Choroid plexus epithelial cell (primary cell): ENCODE measurements around the gene ATAD2B.

Source experiments
- DNase-seq: peaks from one replicate; pipeline ENCODE4 v3.0.0-alpha.2; 2010; ENCODE audit warnings: low read depth
- H3K4me3 ChIP-seq: 2 replicates; pipeline ENCODE4 v1.5.1; 2011; ENCODE audit warnings: low read depth, mild to moderate bottlenecking, control low read depth, low read length, moderate library complexity
- CTCF ChIP-seq: conservative IDR thresholded peaks from 2 replicates; pipeline ENCODE4 v1.5.1; 2011; ENCODE audit warnings: low read depth, mild to moderate bottlenecking, control low read depth, inconsistent platforms, low read length, moderate library complexity

Gene ATAD2B

DNA sequence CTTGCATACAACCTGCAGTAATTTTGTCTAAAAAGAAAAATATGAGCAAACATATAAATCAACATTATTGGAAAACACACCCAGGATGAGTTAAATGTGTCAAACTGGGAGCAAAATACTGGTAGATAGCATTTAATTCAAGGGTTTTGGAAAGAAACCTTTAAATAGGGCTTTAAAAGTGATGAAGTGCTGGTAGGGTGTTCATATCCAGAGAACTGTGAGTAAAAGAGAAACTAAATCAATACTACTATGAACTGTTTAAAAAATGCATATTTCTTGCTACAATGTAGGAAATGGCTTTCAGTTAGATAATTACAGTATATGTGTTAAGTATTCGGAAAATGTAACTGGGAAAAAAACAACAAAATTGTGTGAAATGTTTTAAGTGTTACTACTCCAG is 117.8 kb downstream of the ATAD2B start:
- TF ChIP-seq CTCF, result no peak
- H3K4me3 ChIP-seq, result no peak overlapping the region
- DNase-seq, result no peak

- no peak overlapping the region for H3K4me3 ChIP-seq
- DNase-seq, result no peak
- no peak for TF ChIP-seq CTCF
These were observed 120.2 kb downstream of the ATAD2B start for GRCh38 chr2:23806665-23807249.

DNA sequence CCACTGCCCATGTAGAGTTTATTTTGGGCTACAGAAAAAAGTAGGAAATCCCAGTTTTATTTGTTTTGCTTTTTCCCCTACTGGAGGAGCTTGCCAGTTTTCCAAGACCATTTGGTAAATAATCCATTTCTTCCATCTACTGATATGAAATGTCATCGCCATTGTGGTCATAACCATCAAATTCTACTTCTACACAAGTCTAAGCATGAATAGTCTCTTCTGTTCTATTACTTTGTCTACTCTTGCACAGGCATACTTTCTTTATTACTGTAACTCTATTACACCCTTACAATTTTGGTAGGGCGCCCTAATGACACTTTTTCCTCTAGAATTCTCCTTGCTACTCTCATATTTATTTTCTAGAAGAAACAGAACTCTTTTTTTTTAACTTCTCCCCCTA is 120.7 kb downstream of the ATAD2B start:
- no peak overlapping the region for H3K4me3 ChIP-seq
- no peak for TF ChIP-seq CTCF
- DNase-seq, result no peak

- no peak overlapping the region for H3K4me3 ChIP-seq
- peak; percentile 54 for DNase-seq
- TF ChIP-seq CTCF, result peak; percentile 34
These were observed 122.9 kb downstream of the ATAD2B start for GRCh38 chr2:23803965-23804542.

- H3K4me3 ChIP-seq, result no peak overlapping the region
- peak; percentile 77 for DNase-seq
- TF ChIP-seq CTCF, result no peak
These were observed 123.5 kb downstream of the ATAD2B start for GRCh38 chr2:23803264-23803964.

GRCh38 chr2:23801396-23801795 is 125.5 kb downstream of the ATAD2B start:
- peak; percentile 84 for DNase-seq
- no peak overlapping the region for H3K4me3 ChIP-seq
- TF ChIP-seq CTCF, result no peak
